ENCODE data around the gene ISLR. TPM values are rescaled to one million over a fixed set of nuclear protein-coding genes. Genes with fewer than 3 reads are reported as not detected.
A peak's percentile ranks its signal among the peaks of the same experiment; 100 is the strongest.

ISLR gene
- total and polyA plus RNA-seq, 2 of the 4 experiments (the other 2 are of a cell fraction): under 0.01 to 0.79 TPM

GRCh38 chr15:74179983-74180880 lies 6.7 kb downstream of the ISLR start:
- dilution Hi-C loops (cut with HindIII; ENCODE audit: low sequenced_read_pairs, unreplicated experiment) (no loop called here), in situ Hi-C loops (cut with MboI; ENCODE audit: low sequenced_read_pairs) (no loop called here), intact Hi-C loops (cut with micrococcal nuclease) (no loop called here)
- no peak overlapping the region for H3K4me3 ChIP-seq (ENCODE audit: insufficient read depth, low read depth, low read length)
- H3K4me2 ChIP-seq (ENCODE audit: low read depth, low read length): no peak overlapping the region
- CTCF ChIA-PET: no interaction called here
- WGBS, 2 experiments (ENCODE audit: extremely low coverage in 2 of 2, insufficient read length in 1 of 2): 95% methylated on average over 4 of the region's 17 CpGs; no CpG with 5 or more reads in 1 of the 2 experiments
- no peak overlapping the region for H3K18ac ChIP-seq (ENCODE audit: low read depth, low read length)
- no peak overlapping the region for H4K5ac ChIP-seq (ENCODE audit: low read depth, low read length)
- H3K56ac ChIP-seq (ENCODE audit: extremely low read depth, insufficient read depth, low read length): no peak overlapping the region
- no peak overlapping the region for H2AFZ ChIP-seq (replicated peaks; ENCODE audit: low read length, poor library complexity)
- peaks cover 26% of the 10 kb centered on the region for H3K4me1 ChIP-seq (ENCODE audit: control insufficient read depth, insufficient read depth, low read length)
- peak overlapping the region; percentile 63 for H2AK5ac ChIP-seq (ENCODE audit: low read depth, low read length)
- H4K8ac ChIP-seq (ENCODE audit: low read depth in 2 of 2, low read length in 2 of 2): peak overlapping the region in 1 of 2 experiments; percentile 9; a peak in 1 of 4 replicates
- POLR2A ChIA-PET (ENCODE audit: unreplicated experiment): no interaction called here
- peaks cover 6% of the 10 kb centered on the region; the same call in 1 of the 2 replicates for H4K20me1 ChIP-seq (ENCODE audit: insufficient read depth, low read length)
- no peak for ATAC-seq (ENCODE audit: low read depth)
- no peak overlapping the region for H2BK5ac ChIP-seq (ENCODE audit: low read depth, low read length, poor library complexity, severe bottlenecking)
- no TSS peak for BruUV-seq (replicated peaks)
- peak overlapping the region; percentile 8; the same call in 1 of the 2 replicates for H4K91ac ChIP-seq (ENCODE audit: insufficient read depth, low read depth, low read length)
- no peak overlapping the region for H3K9ac ChIP-seq (ENCODE audit: low read depth, low read length)
- H3K9me3 ChIP-seq (ENCODE audit: control insufficient read depth, insufficient read depth, low read length): no peaks in the 10 kb centered on the region
- peak overlapping the region; percentile 8; the same call in 1 of the 2 replicates for H2BK120ac ChIP-seq (ENCODE audit: low read depth, low read length)
- no peak overlapping the region for H2AK9ac ChIP-seq (replicated peaks; ENCODE audit: low read depth, low read length, poor library complexity)
- no peaks in the 10 kb centered on the region for H3K79me1 ChIP-seq (ENCODE audit: low read depth in 1 of 2, low read length in 2 of 2)
- DNase-seq: peak; percentile 37
- no peak overlapping the region; the same call in 1 of the 2 replicates for H2BK20ac ChIP-seq (ENCODE audit: low read depth, low read length)
- peaks cover 4% of the 10 kb centered on the region; the same call in 1 of the 2 replicates for H3K27me3 ChIP-seq (ENCODE audit: control insufficient read depth, insufficient read depth, low read length)
- H3K36me3 ChIP-seq (ENCODE audit: control insufficient read depth, insufficient read depth, low read length): no peaks in the 10 kb centered on the region
- H3K23ac ChIP-seq (ENCODE audit: low read depth, low read length): no peak overlapping the region
- H3K14ac ChIP-seq (replicated peaks; ENCODE audit: low read depth, low read length): 0 out of 2 replicates have a peak overlapping the region, but pooled peaks have one; percentile 19
- no peak overlapping the region for H3K27ac ChIP-seq (ENCODE audit: insufficient read depth, low read length)
- H2BK15ac ChIP-seq (ENCODE audit: low read depth, low read length): no peak overlapping the region
- peaks cover 29% of the 10 kb centered on the region for H3K9me1 ChIP-seq (ENCODE audit: insufficient read depth, low read length)
- H3K4ac ChIP-seq (ENCODE audit: low read depth, low read length): peak overlapping the region; percentile 30
- no peak for TF ChIP-seq MAZ (IDR thresholded peaks at IDR 0.05; ENCODE audit: borderline replicate concordance, low read depth, low read length)
- no peak for TF ChIP-seq FOS (IDR thresholded peaks at IDR 0.05; ENCODE audit: low read depth, low read length)
- TF ChIP-seq, protein P1, sequence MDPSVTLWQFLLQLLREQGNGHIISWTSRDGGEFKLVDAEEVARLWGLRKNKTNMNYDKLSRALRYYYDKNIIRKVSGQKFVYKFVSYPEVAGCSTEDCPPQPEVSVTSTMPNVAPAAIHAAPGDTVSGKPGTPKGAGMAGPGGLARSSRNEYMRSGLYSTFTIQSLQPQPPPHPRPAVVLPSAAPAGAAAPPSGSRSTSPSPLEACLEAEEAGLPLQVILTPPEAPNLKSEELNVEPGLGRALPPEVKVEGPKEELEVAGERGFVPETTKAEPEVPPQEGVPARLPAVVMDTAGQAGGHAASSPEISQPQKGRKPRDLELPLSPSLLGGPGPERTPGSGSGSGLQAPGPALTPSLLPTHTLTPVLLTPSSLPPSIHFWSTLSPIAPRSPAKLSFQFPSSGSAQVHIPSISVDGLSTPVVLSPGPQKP (IDR thresholded peaks at IDR 0.05; ENCODE audit: borderline replicate concordance, low read depth, low read length): no peak
- no peak for TF ChIP-seq CTCF (conservative IDR thresholded peaks at IDR 0.05; ENCODE audit: low read depth, low read length)
- no peak for TF ChIP-seq MAFK (IDR thresholded peaks at IDR 0.05; ENCODE audit: low read depth, low read length)
- TF ChIP-seq CHD1 (IDR thresholded peaks at IDR 0.05; ENCODE audit: low read depth, low read length): no peak
- TF ChIP-seq SMC3 (IDR thresholded peaks at IDR 0.05; ENCODE audit: low read depth, low read length): no peak
- TF ChIP-seq RAD21 (IDR thresholded peaks at IDR 0.05; ENCODE audit: low read length): no peak
- TF ChIP-seq CEBPB (IDR thresholded peaks at IDR 0.05; ENCODE audit: low read depth, low read length): no peak
- TF ChIP-seq, protein P2, sequence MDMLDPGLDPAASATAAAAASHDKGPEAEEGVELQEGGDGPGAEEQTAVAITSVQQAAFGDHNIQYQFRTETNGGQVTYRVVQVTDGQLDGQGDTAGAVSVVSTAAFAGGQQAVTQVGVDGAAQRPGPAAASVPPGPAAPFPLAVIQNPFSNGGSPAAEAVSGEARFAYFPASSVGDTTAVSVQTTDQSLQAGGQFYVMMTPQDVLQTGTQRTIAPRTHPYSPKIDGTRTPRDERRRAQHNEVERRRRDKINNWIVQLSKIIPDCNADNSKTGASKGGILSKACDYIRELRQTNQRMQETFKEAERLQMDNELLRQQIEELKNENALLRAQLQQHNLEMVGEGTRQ (IDR thresholded peaks at IDR 0.05; ENCODE audit: low read depth, low read length): no peak
- TF ChIP-seq POLR2A (IDR thresholded peaks at IDR 0.05; ENCODE audit: low read depth, low read length): no peak
- no peak for TF ChIP-seq RCOR1 (IDR thresholded peaks at IDR 0.05; ENCODE audit: insufficient replicate concordance, low read length)
- no peak for TF ChIP-seq NFE2L2 (IDR thresholded peaks at IDR 0.05; ENCODE audit: low read depth, low read length)
- TF ChIP-seq BHLHE40 (IDR thresholded peaks at IDR 0.05; ENCODE audit: low read depth, low read length): no peak
